Adrenal gland (tissue), 5 donors: Measurements from ENCODE around the gene PACS1.

Experiments
- POLR2A ChIP-seq, 2 donors: fragments of 450-650 bp; IDR thresholded peaks; one replicate each; pipeline ENCODE4 v1.6.1; 2017; ENCODE audit warnings: antibody characterized with exemption in 2 of 2, mild to moderate bottlenecking in 2 of 2, moderate library complexity in 1 of 2
- TF ChIP-seq, protein P1 (sequence below), 6 experiments: fragments of 450-650 bp in 4 of 6; fragments of 200-600 bp in 2 of 6; sonication (generic) in 1 of 6; IDR thresholded peaks; 1 replicate in 5 of 6; 2 replicates in 1 of 6; pipeline versions ENCODE4 v1.5.1 to v1.8.0; 2016 to 2021; ENCODE audit warnings: antibody characterized with exemption in 6 of 6, mild to moderate bottlenecking in 2 of 6, moderate library complexity in 1 of 6
- donor health status: DM: no; HTN: no; CAD: no.

DNA sequence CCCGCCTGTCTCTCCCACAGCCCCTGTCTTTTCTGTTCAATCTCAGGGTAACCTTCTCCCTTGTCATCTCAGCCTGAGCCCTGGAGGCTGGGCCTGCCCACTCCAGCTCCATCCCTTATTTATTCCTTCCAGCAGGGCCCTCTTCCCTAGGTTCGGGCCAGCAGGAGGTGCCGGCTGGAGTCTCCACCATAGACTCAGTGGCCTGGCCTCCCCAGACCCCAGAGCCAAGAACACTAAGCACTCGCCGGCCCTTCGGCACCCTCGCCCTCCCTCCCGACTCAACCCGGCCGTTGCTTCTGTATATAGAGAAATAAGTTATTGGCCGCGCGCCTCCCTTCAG lies 196.9 kb downstream of the PACS1 start:
- TF ChIP-seq, protein P1, sequence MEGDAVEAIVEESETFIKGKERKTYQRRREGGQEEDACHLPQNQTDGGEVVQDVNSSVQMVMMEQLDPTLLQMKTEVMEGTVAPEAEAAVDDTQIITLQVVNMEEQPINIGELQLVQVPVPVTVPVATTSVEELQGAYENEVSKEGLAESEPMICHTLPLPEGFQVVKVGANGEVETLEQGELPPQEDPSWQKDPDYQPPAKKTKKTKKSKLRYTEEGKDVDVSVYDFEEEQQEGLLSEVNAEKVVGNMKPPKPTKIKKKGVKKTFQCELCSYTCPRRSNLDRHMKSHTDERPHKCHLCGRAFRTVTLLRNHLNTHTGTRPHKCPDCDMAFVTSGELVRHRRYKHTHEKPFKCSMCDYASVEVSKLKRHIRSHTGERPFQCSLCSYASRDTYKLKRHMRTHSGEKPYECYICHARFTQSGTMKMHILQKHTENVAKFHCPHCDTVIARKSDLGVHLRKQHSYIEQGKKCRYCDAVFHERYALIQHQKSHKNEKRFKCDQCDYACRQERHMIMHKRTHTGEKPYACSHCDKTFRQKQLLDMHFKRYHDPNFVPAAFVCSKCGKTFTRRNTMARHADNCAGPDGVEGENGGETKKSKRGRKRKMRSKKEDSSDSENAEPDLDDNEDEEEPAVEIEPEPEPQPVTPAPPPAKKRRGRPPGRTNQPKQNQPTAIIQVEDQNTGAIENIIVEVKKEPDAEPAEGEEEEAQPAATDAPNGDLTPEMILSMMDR (IDR thresholded peaks at IDR 0.05) = peak in 1 of 6 experiments; percentile 9
- TF ChIP-seq POLR2A (IDR thresholded peaks at IDR 0.05) = no peak
